Measurements from ENCODE around the gene IL12RB2. TPM values are rescaled to one million over a fixed set of nuclear protein-coding genes. Genes with fewer than 3 reads are reported as not detected.

Gene IL12RB2
- total RNA-seq, 1 donor from 2014 or later, result 0.06 TPM

GRCh38 chr1:67431869-67432578, 124.4 kb downstream of the IL12RB2 start:
- Histone ChIP-seq H3K27me3 (peaks cover 12% of the 10 kb centered on the region), H3K9ac (no peak overlapping the region), H3K4me1 (peaks cover 11% of the 10 kb centered on the region), H3K27ac (no peak overlapping the region), H3K79me2 (ENCODE audit: low read depth) (peaks cover 32% of the 10 kb centered on the region), H3F3A (ENCODE audit: low read depth) (peaks cover 11% of the 10 kb centered on the region), H3K9me3 (ENCODE audit: low read depth) (no peaks in the 10 kb centered on the region), H4K20me1 (ENCODE audit: low read depth) (peaks cover 29% of the 10 kb centered on the region), H2AFZ (replicated peaks) (peak overlapping the region; percentile 66), H3K4me2 (peak overlapping the region; percentile 93), H3K4me3 (no peak overlapping the region), H3K36me3 (peaks cover 7% of the 10 kb centered on the region)
- peaks cover 17% of the 10 kb centered on the region for H3K36me3 Mint-ChIP-seq
- peak overlapping the region; percentile 71 for H3K4me3 Mint-ChIP-seq
- H3K4me1 Mint-ChIP-seq, result peaks cover 29% of the 10 kb centered on the region
- no peaks in the 10 kb centered on the region for H3K9me3 Mint-ChIP-seq
- H3K27ac Mint-ChIP-seq, result no peak overlapping the region
- H3K27me3 Mint-ChIP-seq (ENCODE audit: insufficient read depth, low read depth), result peaks cover 5% of the 10 kb centered on the region
- no peak for TF ChIP-seq CTCF (IDR thresholded peaks at IDR 0.05)
- no peak for TF ChIP-seq EZH2 (IDR thresholded peaks at IDR 0.05)
- TF ChIP-seq EZH2phosphoT487 (IDR thresholded peaks at IDR 0.05), result no peak
- no peak for DNase-seq (ENCODE audit: low spot score)

GRCh38 chr1:67432745-67433144, 125.1 kb downstream of the IL12RB2 start:
- Histone ChIP-seq H3F3A (ENCODE audit: low read depth) (peaks cover 11% of the 10 kb centered on the region), H3K9ac (no peak overlapping the region), H3K36me3 (peaks cover 4% of the 10 kb centered on the region), H3K4me2 (no peak overlapping the region), H3K4me1 (peaks cover 9% of the 10 kb centered on the region), H3K4me3 (no peak overlapping the region), H3K27me3 (peaks cover 12% of the 10 kb centered on the region), H3K27ac (no peak overlapping the region), H4K20me1 (ENCODE audit: low read depth) (peaks cover 22% of the 10 kb centered on the region), H3K9me3 (ENCODE audit: low read depth) (no peaks in the 10 kb centered on the region), H3K79me2 (ENCODE audit: low read depth) (peaks cover 25% of the 10 kb centered on the region), H2AFZ (replicated peaks) (no peak overlapping the region)
- H3K9me3 Mint-ChIP-seq, result no peaks in the 10 kb centered on the region
- no peak overlapping the region for H3K4me3 Mint-ChIP-seq
- peaks cover 12% of the 10 kb centered on the region for H3K36me3 Mint-ChIP-seq
- H3K27me3 Mint-ChIP-seq (ENCODE audit: insufficient read depth, low read depth), result peaks cover 5% of the 10 kb centered on the region
- no peak overlapping the region for H3K27ac Mint-ChIP-seq
- DNase-seq (ENCODE audit: low spot score), result no peak
- peaks cover 21% of the 10 kb centered on the region for H3K4me1 Mint-ChIP-seq
- TF ChIP-seq EZH2 (IDR thresholded peaks at IDR 0.05) (no peak), EZH2phosphoT487 (IDR thresholded peaks at IDR 0.05) (no peak), CTCF (IDR thresholded peaks at IDR 0.05) (no peak)

GRCh38 chr1:67433837-67434236, 126.2 kb downstream of the IL12RB2 start:
- no peak overlapping the region for H3K4me3 Mint-ChIP-seq
- TF ChIP-seq EZH2 (IDR thresholded peaks at IDR 0.05), result no peak
- TF ChIP-seq CTCF (IDR thresholded peaks at IDR 0.05), result no peak

More at GRCh38 chr1:67433837-67434236, 126.2 kb downstream of the IL12RB2 start:
- Mint-ChIP-seq H3K4me1 (peaks cover 15% of the 10 kb centered on the region), H3K36me3 (peaks cover 6% of the 10 kb centered on the region), H3K27ac (no peak overlapping the region), H3K27me3 (ENCODE audit: insufficient read depth, low read depth) (peaks cover 5% of the 10 kb centered on the region), H3K9me3 (no peaks in the 10 kb centered on the region)
- Histone ChIP-seq H3K4me2 (no peak overlapping the region), H4K20me1 (ENCODE audit: low read depth) (peaks cover 11% of the 10 kb centered on the region), H3K9ac (no peak overlapping the region), H3K79me2 (ENCODE audit: low read depth) (peaks cover 14% of the 10 kb centered on the region), H3K36me3 (no peaks in the 10 kb centered on the region), H3K4me3 (no peak overlapping the region), H3K27ac (no peak overlapping the region), H2AFZ (replicated peaks) (no peak overlapping the region), H3K27me3 (peaks cover 12% of the 10 kb centered on the region), H3F3A (ENCODE audit: low read depth) (peaks cover 11% of the 10 kb centered on the region), H3K4me1 (peaks cover 9% of the 10 kb centered on the region), H3K9me3 (ENCODE audit: low read depth) (no peaks in the 10 kb centered on the region)
- no peak for DNase-seq (ENCODE audit: low spot score)

Measured in neural progenitor cell (in vitro differentiated cells).